M059J (cell line): ENCODE data around the gene MPPE1. TPM values are rescaled to one million over a fixed set of nuclear protein-coding genes. Genes with fewer than 3 reads are reported as not detected.
"Not testable (repeated sequence)": the region's sequence is repeated elsewhere in the genome, so short reads cannot be mapped to it uniquely, and the experiment has no call there.

Experiments used
- DNase-seq: peaks from one replicate; pipeline ENCODE4 v3.0.0-alpha.2; 2012; ENCODE audit warnings: low read depth
- total RNA-seq: library from RNA; depleted of rRNA; stranded (reverse); fragments of >200 nt; shearing (Covaris generic); gene quantifications from 2 replicates; pipeline ENCODE4 v1.2.3, GENCODE V29; 2014

MPPE1 gene
- total RNA-seq, 1 experiment from 2014 or later, result 34.7 TPM

- peak; percentile 58 for DNase-seq
Observed at GRCh38 chr18:11925800-11926481, 17.8 kb upstream of the MPPE1 start.

GRCh38 chr18:11923450-11923849 is 15.3 kb upstream of the MPPE1 start:
- no peak for DNase-seq

- DNase-seq, result not testable (repeated sequence)
Observed at GRCh38 chr18:11919522-11919921, 11.4 kb upstream of the MPPE1 start.

- not testable (repeated sequence) for DNase-seq
Observed at GRCh38 chr18:11916880-11917279, 8.8 kb upstream of the MPPE1 start.

GRCh38 chr18:11909591-11910026 is 1.5 kb upstream of the MPPE1 start:
- DNase-seq, result peak; percentile 53

GRCh38 chr18:11909061-11909455 is 941 bp upstream of the MPPE1 start:
- no peak for DNase-seq

GRCh38 chr18:11906926-11907874 is 917 bp downstream of the MPPE1 start:
- DNase-seq, result no peak

- no peak for DNase-seq
Observed at GRCh38 chr18:11906176-11906575, 1.9 kb downstream of the MPPE1 start.

- no peak for DNase-seq
Observed at GRCh38 chr18:11905613-11906012, 2.5 kb downstream of the MPPE1 start.

GRCh38 chr18:11902522-11903292 is 5.4 kb downstream of the MPPE1 start:
- DNase-seq, result no peak

- no peak for DNase-seq
Observed at GRCh38 chr18:11901826-11902438, 6.2 kb downstream of the MPPE1 start.

- DNase-seq, result no peak
Observed at GRCh38 chr18:11899063-11899462, 9.1 kb downstream of the MPPE1 start.

- DNase-seq, result no peak
Observed at GRCh38 chr18:11897781-11898180, 10.3 kb downstream of the MPPE1 start.

- not testable (repeated sequence) for DNase-seq
Observed at GRCh38 chr18:11892438-11892837, 15.7 kb downstream of the MPPE1 start.

- no peak for DNase-seq
Observed at GRCh38 chr18:11891737-11892136, 16.4 kb downstream of the MPPE1 start.

GRCh38 chr18:11889284-11889683 is 18.8 kb downstream of the MPPE1 start:
- no peak for DNase-seq

GRCh38 chr18:11888726-11889125 is 19.4 kb downstream of the MPPE1 start:
- no peak for DNase-seq

- peak; percentile 62 for DNase-seq
Observed at GRCh38 chr18:11887328-11888128, 20.6 kb downstream of the MPPE1 start.

- DNase-seq, result no peak
Observed at GRCh38 chr18:11886577-11887110, 21.5 kb downstream of the MPPE1 start.

- no peak for DNase-seq
Observed at GRCh38 chr18:11885278-11885947, 22.7 kb downstream of the MPPE1 start.
